ENCODE measurements around the gene ERFL. TPM values are rescaled to one million over a fixed set of nuclear protein-coding genes. Genes with fewer than 3 reads are reported as not detected.
A peak's percentile ranks its signal among the peaks of the same experiment; 100 is the strongest.

ERFL gene
- total and polyA plus RNA-seq, 2 of the 8 experiments (the other 6 are each of a cell fraction or from before 2014, with no cell fraction given): 0.12 TPM; not detected in 1

DNA sequence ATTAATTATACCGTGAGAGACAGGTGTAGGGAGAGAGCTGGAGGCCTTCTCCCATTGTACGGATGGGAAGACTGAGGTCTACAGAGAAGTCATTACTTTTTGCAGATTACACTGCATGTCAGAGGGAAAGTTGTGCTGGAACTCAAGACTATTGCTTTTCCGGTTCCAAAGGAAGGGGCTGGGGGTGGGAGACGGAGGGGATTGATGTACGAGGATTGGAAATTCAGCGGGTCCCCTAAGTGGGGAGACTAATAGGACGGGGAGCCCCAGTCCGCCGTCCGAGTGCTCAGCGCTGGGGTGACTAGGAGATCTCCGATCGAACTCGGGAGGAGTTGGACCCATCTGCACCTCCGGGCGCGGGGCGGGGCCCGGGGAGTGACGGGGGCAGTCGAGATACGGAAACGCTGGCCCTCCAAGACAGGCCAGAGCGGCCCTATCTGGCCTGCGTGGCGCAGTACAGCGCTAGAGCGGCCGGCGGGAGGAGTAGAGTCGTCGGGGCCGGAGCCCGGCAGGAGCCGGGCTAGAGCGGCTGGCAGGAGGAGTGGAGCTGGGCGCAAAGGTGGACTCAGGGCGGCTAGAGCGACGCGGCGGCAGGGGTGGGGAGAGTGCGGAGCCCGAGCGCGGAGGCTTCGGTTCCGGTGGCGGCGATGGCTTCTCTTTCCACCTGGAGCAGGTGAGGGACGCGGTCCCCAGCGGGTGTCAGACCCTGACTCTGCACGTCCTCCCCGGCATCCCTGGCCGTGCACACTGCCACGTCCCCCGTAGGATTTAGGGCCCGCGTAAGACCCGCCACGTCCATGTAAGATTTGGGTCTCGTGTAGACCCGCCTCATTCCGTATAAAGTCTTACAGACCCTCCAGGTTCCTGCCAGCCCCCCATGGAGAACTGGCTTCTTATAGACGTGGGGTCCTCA is 44.2 kb downstream of the ERFL start:
- CTCF ChIA-PET (ENCODE audit: partially characterized antibody): interaction anchor here (0.6 to 4.3 kb wide), 7 partner anchors 10 to 74 kb away, joined by 3 to 26 read pairs (median 3); partner anchors contain the start of genes ERFL and RABAC1
- H4K91ac ChIP-seq (replicated peaks; ENCODE audit: insufficient read length, low read length): peak overlapping the region; percentile 49
- peak; percentile 100 for TF ChIP-seq SP2 (IDR thresholded peaks at IDR 0.05; ENCODE audit: low read length)
- no peak for TF ChIP-seq MAFK (IDR thresholded peaks at IDR 0.05; ENCODE audit: low read depth, low read length)
- no peak for TF ChIP-seq NANOG (IDR thresholded peaks at IDR 0.05; ENCODE audit: insufficient read depth, low read depth, low read length, poor library complexity, severe bottlenecking)
- TF ChIP-seq SIN3A (conservative IDR thresholded peaks at IDR 0.05 in 1 of 2, IDR thresholded peaks at IDR 0.05 in 1 of 2; ENCODE audit: low read depth in 1 of 2, low read length in 2 of 2): peak; percentile 92 to 93; a peak in 2 of 4 replicates
- TF ChIP-seq SUZ12 (IDR thresholded peaks at IDR 0.05; ENCODE audit: low read length): no peak
- peak; percentile 39 to 99; a peak in 1 of 4 replicates for TF ChIP-seq HDAC2 (IDR thresholded peaks at IDR 0.05; ENCODE audit: borderline replicate concordance in 1 of 2, low read depth in 2 of 2, low read length in 2 of 2)

More for the DNA sequence above, 44.2 kb downstream of the ERFL start:
- 0 out of 2 replicates have a peak overlapping the region, but pooled peaks have one; percentile 74 for H2AFZ ChIP-seq (ENCODE audit: low read length)
- H3K56ac ChIP-seq (replicated peaks; ENCODE audit: insufficient read length, low read depth, low read length): peak overlapping the region; percentile 62
- H4K8ac ChIP-seq (ENCODE audit: extremely low read depth, insufficient read depth, low read length): no peak overlapping the region; the same call in 1 of the 2 replicates
- no peak overlapping the region for H3K14ac ChIP-seq (ENCODE audit: insufficient read length)
- peak overlapping the region; percentile 13; the same call in 1 of the 2 replicates for H3K18ac ChIP-seq (ENCODE audit: extremely low read depth, low read length)
- H3K36me3 ChIP-seq (ENCODE audit: control insufficient read depth in 2 of 4, insufficient read depth in 4 of 4, low read length in 3 of 4): peaks cover 0 to 2% (median 0%) of the 10 kb centered on the region in 4 experiments; a peak in 1 of 8 replicates
- H2BK12ac ChIP-seq (ENCODE audit: low read depth, low read length): no peak overlapping the region
- peaks cover 16% of the 10 kb centered on the region; the same call in 1 of the 2 replicates for H3K23me2 ChIP-seq (ENCODE audit: low read depth, low read length)
- peak; percentile 90 to 95 for DNase-seq (ENCODE audit: low read depth in 1 of 2, low spot score in 2 of 2)
- no peak overlapping the region for H2BK120ac ChIP-seq (replicated peaks; ENCODE audit: low read depth, low read length)
- peak overlapping the region; percentile 89 for H3K4me2 ChIP-seq (ENCODE audit: insufficient read depth in 1 of 2, low read depth in 2 of 2, low read length in 2 of 2)
- H3K79me1 ChIP-seq (ENCODE audit: low read depth, low read length): peaks cover 2% of the 10 kb centered on the region; the same call in 1 of the 2 replicates
- no peak overlapping the region for H3K4ac ChIP-seq (replicated peaks; ENCODE audit: insufficient read length, low read depth, low read length)
- FAIRE-seq: no peak
- peak overlapping the region; percentile 81 to 97 (median 91) for H3K4me3 ChIP-seq (ENCODE audit: extremely low read depth in 1 of 4, insufficient read depth in 2 of 4, low read depth in 3 of 4, low read length in 4 of 4)
- H3K9ac ChIP-seq (replicated peaks in 1 of 4; ENCODE audit: extremely low read depth in 1 of 4, low read depth in 3 of 4, low read length in 3 of 4): peak overlapping the region; percentile 42 to 80 (median 50); a peak in 6 of 7 replicates
- no peak overlapping the region for H3K23ac ChIP-seq (ENCODE audit: insufficient read length)
- H2BK20ac ChIP-seq (ENCODE audit: low read length): no peak overlapping the region
- no peak overlapping the region for H2AK5ac ChIP-seq (ENCODE audit: low read depth, low read length)
- WGBS, 2 experiments (ENCODE audit: extremely low coverage in 1 of 2, insufficient coverage in 1 of 2, insufficient read length in 1 of 2, insufficient replicate concordance in 2 of 2, low coverage in 1 of 2, low lambda C conversion rate in 2 of 2, missing lambda C conversion rate in 1 of 2): 1% methylated on average over 56 of the region's 66 CpGs; no CpG with 5 or more reads in 1 of the 2 experiments
- no peaks in the 10 kb centered on the region for H3K9me3 ChIP-seq (ENCODE audit: insufficient read depth in 2 of 2, low read depth in 1 of 2, low read length in 1 of 2)
- no peak overlapping the region for H2BK5ac ChIP-seq (ENCODE audit: low read depth, low read length)
- no peak overlapping the region for H3K27ac ChIP-seq (ENCODE audit: low read depth, low read length)
- H3K4me1 ChIP-seq (replicated peaks in 1 of 4; ENCODE audit: control insufficient read depth in 3 of 4, insufficient read depth in 4 of 4, low read length in 3 of 4): peaks cover 3 to 21% (median 12%) of the 10 kb centered on the region in 4 experiments
- peaks cover 0 to 3% of the 10 kb centered on the region in 2 experiments; a peak in 1 of 4 replicates for H3K79me2 ChIP-seq (ENCODE audit: control insufficient read depth in 1 of 2, insufficient read depth in 2 of 2, low read length in 2 of 2)
- no peak overlapping the region for H2BK15ac ChIP-seq (ENCODE audit: low read length)
- H4K20me1 ChIP-seq (replicated peaks in 1 of 2; ENCODE audit: control insufficient read depth in 1 of 2, insufficient read depth in 2 of 2, low read length in 2 of 2): peaks cover 3 to 6% of the 10 kb centered on the region in 2 experiments
- POLR2A ChIA-PET (ENCODE audit: partially characterized antibody): interaction anchor here (0.6 to 13.9 kb wide), 10 partner anchors 10 to 457 kb away, joined by 3 to 298 read pairs (median 3); partner anchors contain the start of genes B3GNT8 and RPS19
- no peak overlapping the region for H4K5ac ChIP-seq (ENCODE audit: insufficient read length, low read depth, low read length)
- H3K27me3 ChIP-seq (replicated peaks in 1 of 4; ENCODE audit: control insufficient read depth in 3 of 4, extremely low read depth in 1 of 4, insufficient read depth in 3 of 4, low read length in 3 of 4): peaks cover 1 to 18% (median 17%) of the 10 kb centered on the region in 4 experiments; a peak in 6 of 7 replicates

All from H1 (cell line).